ENCODE results near the gene TMEM185B. TPM values are rescaled to one million over a fixed set of nuclear protein-coding genes. Genes with fewer than 3 reads are reported as not detected.

TMEM185B gene
- total RNA-seq, 1 experiment from 2014 or later = 53.8 TPM

DNA sequence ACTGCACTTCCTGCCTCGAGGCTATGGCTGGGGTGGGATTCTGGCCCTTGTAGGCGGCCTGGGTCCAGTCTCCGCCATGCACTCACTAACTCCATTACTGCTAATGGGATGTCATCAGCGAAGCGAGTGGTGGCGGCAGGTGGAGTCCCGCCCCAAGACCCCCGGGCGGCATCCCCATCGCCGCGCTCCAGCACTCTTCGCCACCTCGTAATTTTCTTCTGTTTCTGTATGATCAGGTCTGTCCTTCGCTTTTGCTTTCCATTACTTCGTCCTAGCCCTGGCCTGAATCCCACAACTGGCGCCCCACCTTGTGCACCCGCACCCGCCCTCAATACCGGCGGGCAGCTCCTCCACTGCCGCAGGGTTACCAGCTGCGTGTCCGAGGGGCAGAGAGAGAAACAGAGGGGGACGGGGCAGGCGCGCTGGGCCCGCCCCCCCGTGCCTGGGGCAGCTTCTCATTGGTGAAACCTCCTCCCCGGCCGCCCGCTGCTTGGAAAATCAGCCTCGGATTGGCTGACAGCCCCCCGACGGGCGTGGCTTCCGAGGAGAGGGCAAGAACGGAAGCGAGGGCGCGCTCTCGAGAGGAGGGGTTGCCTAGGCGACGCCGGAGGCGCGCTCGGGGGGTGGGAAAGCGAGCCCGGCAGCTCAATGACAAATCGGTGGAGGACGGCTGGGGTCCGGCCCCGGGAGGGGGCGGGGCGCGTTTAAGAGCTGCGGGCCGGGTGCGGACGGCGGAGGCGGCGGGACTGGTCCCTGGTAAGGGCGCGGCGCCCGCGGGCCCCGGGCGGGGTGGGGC, 29.2 kb upstream of the TMEM185B start, which contains the start of gene RALB:
Gene RALB (plus strand): TSS at position 628 of the 796 bp plus-strand sequence. CDS start 25,813 bp downstream, outside the sequence.
- DNase-seq (ENCODE audit: extremely low read depth, low read depth) = peak; percentile 98

DNA sequence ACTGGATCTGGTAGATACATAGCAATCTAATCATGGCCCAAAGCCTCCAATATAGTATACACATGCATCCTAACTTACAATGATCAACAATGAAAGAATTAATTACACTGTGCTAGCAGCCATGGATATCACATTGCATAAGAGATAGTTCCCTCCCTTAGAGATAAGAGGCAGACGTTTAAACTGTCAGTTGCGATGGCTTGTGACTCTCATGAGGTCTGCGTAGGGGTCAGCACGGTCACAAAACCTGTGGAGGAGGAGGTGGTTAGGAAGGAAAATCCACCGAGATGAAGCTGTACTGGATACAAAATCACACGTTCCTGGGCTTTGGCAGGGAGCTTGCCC, 28.7 kb upstream of the TMEM185B start:
- no peak for DNase-seq (ENCODE audit: extremely low read depth, low read depth)

- no peak for DNase-seq (ENCODE audit: extremely low read depth, low read depth)
These were observed 27.9 kb upstream of the TMEM185B start for GRCh38 chr2:120251078-120251477.

- DNase-seq (ENCODE audit: extremely low read depth, low read depth) = no peak
These were observed 27.4 kb upstream of the TMEM185B start for GRCh38 chr2:120250640-120251039.

DNA sequence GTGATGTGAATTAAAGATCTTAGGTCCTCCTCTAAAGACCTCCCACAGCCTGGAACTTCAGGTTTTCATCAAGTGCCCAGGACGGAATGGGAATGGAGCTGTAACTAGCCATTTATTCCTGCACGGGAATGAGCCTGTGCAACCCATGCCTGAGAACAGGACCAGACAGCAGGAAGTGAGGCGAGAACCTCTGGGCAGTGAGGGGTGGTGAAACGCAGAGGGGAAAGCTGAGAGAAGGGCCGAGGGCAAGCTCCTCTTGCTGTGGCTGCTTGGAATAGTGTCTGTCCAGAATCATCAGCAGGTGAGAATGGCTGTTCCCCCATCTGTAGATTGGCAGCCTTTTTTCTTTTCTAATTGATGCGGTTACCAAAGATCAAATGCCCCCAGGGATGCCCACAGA, 24.7 kb upstream of the TMEM185B start:
- DNase-seq (ENCODE audit: extremely low read depth, low read depth) = no peak

GRCh38 chr2:120246546-120247300, 23.5 kb upstream of the TMEM185B start:
- DNase-seq (ENCODE audit: extremely low read depth, low read depth) = no peak

DNA sequence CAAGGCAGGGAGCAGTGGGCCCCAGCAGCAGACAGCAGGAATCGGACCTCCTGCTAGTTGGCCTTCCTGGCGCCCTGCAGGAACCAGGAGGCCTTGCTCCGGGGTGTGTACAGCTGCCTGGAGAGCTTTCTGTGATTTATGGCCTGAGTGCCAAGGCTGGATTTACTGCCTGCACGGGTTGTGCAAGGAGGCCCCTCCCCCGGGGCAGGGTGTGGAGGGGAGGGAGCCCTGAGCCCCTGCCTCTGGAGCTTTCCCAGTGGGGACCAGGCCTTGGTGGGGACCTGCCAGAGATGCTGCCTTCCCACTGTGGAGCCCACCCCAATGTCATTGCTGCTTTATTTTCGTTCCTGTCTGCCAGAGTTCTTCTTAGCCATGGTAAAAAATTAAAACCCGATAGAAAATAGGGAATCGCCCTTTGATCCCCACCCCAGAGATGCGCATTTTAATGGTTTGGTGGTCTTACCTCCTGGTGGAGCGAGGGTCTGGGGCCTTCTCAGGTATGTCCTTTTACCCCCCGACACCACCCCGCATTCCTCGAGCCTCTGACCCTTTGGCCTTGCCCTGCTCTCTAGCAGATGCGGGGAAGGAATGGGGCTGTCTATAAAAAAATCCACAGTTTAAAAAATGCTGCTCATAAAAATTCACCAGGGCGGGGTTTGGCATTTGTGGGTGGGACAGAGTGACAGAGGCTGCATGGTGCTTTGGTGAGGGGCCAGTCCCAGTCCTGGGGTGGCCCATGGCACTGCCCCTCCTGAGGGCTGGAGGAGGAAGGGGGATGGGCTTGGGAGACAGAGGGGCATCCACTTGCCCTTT, 22.5 kb upstream of the TMEM185B start:
- DNase-seq (ENCODE audit: extremely low read depth, low read depth) = no peak

DNA sequence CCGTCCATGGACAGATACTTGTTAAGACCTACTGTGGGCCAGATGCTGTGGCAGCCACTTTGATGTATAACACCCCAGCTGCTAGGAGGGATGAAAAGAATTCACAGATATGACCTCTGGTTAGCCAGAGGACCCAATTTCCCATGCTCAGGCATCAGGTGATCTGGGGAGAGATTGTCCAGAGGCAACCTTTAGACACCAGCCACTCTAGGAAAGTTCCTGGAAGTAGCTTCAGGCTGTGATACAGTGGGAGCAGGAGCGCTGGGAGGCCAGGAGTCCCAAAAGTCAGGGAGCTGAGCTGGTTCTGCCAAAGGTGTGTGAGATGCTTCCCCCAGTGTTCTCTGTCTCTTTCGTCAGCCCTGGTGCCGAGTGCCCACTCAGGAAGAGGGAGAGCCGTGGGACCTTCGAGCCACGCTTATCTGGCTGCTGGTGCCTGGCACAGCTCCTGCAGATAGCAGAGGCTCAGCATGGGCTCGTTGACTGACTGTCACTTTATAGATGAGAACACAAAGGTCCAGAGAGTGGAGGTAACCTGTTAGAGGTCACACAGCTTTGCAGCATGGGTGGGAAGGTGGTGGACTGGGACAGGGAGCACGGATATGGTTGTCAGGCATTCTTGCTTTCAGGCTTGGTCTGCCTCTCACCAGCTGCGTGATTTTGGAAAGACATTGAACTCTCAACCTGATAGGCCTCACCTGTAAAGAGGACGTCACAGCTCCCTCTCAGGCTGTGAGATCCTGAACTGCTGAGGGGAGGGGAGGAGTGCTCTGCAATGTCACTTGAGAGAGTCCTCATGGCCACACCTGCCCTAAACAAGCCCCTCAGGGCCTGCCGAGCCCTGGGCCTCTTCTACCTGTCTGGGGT, 21.7 kb upstream of the TMEM185B start:
- DNase-seq (ENCODE audit: extremely low read depth, low read depth) = no peak

DNA sequence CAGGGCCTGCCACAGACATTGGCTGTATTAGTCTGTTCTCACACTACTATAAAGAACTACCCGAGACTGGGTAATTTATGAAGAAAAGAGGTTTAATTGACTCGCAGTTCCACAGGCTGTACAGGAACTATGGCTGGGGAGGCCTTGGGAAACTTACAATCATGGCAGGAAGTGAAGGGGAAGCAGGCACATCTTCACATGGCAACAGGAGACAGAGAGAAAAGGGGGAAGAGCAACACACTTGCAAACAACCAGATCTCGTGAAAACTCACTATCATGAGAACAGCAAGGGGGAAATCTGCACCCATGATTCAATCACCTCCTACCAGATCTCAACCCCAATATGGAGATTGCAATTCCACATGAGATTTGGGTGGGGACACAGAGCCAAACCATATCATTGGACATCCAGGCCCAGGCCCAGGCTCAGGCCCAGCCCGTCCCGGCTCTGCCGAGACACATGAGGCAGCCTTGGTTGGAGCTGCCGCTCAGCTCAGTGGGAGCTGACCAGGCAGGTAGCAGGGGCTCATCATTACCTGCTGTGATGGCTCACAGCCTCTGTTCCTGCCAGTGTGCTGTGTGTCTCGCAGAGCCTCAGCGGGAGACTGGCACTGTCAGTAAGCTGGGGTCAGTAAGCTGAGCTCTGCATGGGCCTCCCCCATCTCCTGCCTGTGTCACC, 20.8 kb upstream of the TMEM185B start:
- no peak for DNase-seq (ENCODE audit: extremely low read depth, low read depth)

GRCh38 chr2:120243211-120243610, 20.0 kb upstream of the TMEM185B start:
- DNase-seq (ENCODE audit: extremely low read depth, low read depth) = no peak

DNA sequence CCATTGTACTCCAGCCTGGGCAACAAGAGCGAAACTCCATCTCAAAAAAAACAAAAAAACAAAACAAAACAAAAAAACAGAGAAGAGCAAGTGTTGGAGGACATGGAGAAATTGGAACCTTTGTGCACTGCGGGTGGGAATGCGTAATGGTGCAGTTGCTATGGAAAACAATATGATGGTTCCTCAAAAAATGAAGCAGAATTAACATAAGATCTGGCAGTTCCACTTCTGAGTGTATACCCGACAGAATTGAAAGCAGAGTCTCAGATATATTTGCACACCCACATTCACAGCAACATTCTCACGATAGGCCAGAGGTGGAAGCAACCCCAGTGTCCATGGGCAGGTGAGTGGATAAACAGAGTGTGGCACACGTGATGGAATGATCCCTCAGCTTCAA, 18.5 kb upstream of the TMEM185B start:
- DNase-seq (ENCODE audit: extremely low read depth, low read depth) = no peak

GRCh38 chr2:120240901-120241429, 17.8 kb upstream of the TMEM185B start:
- no peak for DNase-seq (ENCODE audit: extremely low read depth, low read depth)

GRCh38 chr2:120239488-120240287, 16.5 kb upstream of the TMEM185B start:
- no peak for DNase-seq (ENCODE audit: extremely low read depth, low read depth)

GRCh38 chr2:120238728-120239487, 15.7 kb upstream of the TMEM185B start:
- DNase-seq (ENCODE audit: extremely low read depth, low read depth) = no peak

DNA sequence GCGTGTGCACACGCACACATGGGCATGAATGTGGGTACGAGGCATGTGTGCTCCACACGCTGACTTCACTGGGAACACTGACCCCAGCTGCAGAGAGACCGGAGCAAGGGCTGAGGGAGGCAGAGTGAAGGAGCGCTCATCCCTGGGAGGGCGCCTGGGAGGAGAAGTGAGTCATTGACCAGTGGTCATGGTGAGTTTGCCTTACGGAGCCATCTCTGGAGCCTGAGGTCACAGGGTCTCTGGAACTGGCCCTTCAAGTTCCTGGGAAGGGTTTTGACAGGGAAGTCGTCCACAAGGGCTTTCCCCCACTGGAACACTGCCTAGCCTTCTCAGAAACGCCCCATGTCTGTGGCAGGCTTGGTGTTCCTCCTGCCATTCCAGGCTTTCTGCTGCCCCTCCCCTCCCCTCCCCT, 14.3 kb upstream of the TMEM185B start:
- no peak for DNase-seq (ENCODE audit: extremely low read depth, low read depth)

GRCh38 chr2:120236791-120237190, 13.6 kb upstream of the TMEM185B start:
- no peak for DNase-seq (ENCODE audit: extremely low read depth, low read depth)

DNA sequence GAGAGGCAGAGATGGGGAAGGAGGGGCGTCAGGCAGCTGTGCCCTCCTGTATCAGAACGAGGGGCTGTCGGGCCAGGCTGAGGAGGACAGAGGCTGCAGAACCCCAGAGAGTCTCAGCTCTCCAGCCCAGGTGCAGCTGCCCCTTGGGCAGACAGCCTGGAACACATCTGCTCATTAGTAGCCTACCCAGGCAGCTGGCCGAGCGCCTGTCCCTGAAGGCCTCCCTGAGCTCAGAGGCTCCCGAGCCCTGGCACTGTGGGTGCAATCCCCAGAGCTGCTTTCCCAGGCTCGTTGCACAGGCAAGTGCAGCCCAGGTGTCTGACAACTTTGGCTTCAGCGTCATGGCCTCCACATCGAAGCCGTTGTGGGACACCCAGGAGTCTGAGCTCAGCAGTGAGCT, 13.1 kb upstream of the TMEM185B start:
- DNase-seq (ENCODE audit: extremely low read depth, low read depth) = no peak

DNA sequence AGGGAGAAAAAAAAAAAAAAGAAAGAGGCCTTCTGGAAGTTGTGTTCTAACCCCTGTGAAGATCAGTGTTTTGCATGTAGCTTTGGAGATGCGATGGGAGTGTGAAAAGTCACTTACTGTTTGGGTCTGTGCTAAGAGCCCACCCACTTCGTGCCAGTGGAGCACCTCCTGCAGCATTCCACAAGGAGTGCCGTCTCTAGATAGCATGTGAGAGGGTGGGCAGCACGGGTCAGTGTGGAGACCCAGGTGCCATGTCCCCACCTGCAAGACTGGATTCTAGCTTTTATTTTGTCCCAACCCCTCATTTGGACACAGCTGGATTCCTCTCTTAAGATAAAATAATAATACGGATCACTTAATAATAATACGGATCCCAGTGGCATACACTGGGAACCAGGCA, 12.5 kb upstream of the TMEM185B start:
- DNase-seq (ENCODE audit: extremely low read depth, low read depth) = no peak

All from NCI-H460 (cell line).